GM06990 (cell line): Measurements from ENCODE around the gene ADNP2.

Experiments
- DNase-seq: peaks from one replicate; pipeline ENCODE4 v3.0.0-alpha.2; 2011; ENCODE audit not compliant: insufficient read length; ENCODE audit errors: extremely low read depth
- H3K27me3 ChIP-seq: replicated peaks from 2 replicates; pipeline ENCODE4 v1.6.0; 2011; ENCODE audit warnings: low read length; ENCODE audit not compliant: control insufficient read depth, insufficient read depth
- H3K36me3 ChIP-seq: 2 replicates; pipeline ENCODE4 v1.5.1; 2011; ENCODE audit warnings: low read length; ENCODE audit not compliant: control insufficient read depth, insufficient read depth
- H3K4me3 ChIP-seq: replicated peaks from 2 replicates; pipeline ENCODE4 v1.5.1; 2011; ENCODE audit warnings: low read depth, mild to moderate bottlenecking, control low read depth, low read length
- CTCF ChIP-seq: IDR thresholded peaks from 2 replicates; pipeline ENCODE4 v1.5.1; 2011; ENCODE audit warnings: low read length, control low read depth, mild to moderate bottlenecking, inconsistent platforms; ENCODE audit not compliant: insufficient read depth, poor library complexity, severe bottlenecking

Gene ADNP2

GRCh38 chr18:80068571-80069272 is 40.3 kb upstream of the ADNP2 start:
- TF ChIP-seq CTCF: no peak
- DNase-seq: no peak
- H3K4me3 ChIP-seq: no peak overlapping the region
- no peaks in the 10 kb centered on the region for H3K27me3 ChIP-seq
- H3K36me3 ChIP-seq: no peaks in the 10 kb centered on the region

- no peak overlapping the region for H3K4me3 ChIP-seq
- no peak for TF ChIP-seq CTCF
- DNase-seq: no peak
- H3K36me3 ChIP-seq: no peaks in the 10 kb centered on the region
- H3K27me3 ChIP-seq: no peaks in the 10 kb centered on the region
Measured at GRCh38 chr18:80070825-80071224, 38.2 kb upstream of the ADNP2 start.

GRCh38 chr18:80074183-80074582 is 34.9 kb upstream of the ADNP2 start:
- no peaks in the 10 kb centered on the region for H3K27me3 ChIP-seq
- no peaks in the 10 kb centered on the region for H3K36me3 ChIP-seq
- H3K4me3 ChIP-seq: no peak overlapping the region
- no peak for TF ChIP-seq CTCF
- DNase-seq: no peak

- Histone ChIP-seq H3K27me3 (no peaks in the 10 kb centered on the region), H3K36me3 (no peaks in the 10 kb centered on the region), H3K4me3 (no peak overlapping the region)
- no peak for TF ChIP-seq CTCF
- no peak for DNase-seq
Measured at GRCh38 chr18:80074697-80075096, 34.4 kb upstream of the ADNP2 start.

GRCh38 chr18:80075940-80076339 is 33.1 kb upstream of the ADNP2 start:
- H3K36me3 ChIP-seq: no peaks in the 10 kb centered on the region
- no peak for TF ChIP-seq CTCF
- no peak overlapping the region for H3K4me3 ChIP-seq
- no peak for DNase-seq
- H3K27me3 ChIP-seq: no peaks in the 10 kb centered on the region

GRCh38 chr18:80076379-80076778 is 32.7 kb upstream of the ADNP2 start:
- no peak for TF ChIP-seq CTCF
- no peak for DNase-seq
- H3K27me3 ChIP-seq: no peaks in the 10 kb centered on the region
- no peak overlapping the region for H3K4me3 ChIP-seq
- no peaks in the 10 kb centered on the region for H3K36me3 ChIP-seq
